Endothelial cell (in vitro differentiated cells): ENCODE results near the gene SMARCC1. TPM values are rescaled to one million over a fixed set of nuclear protein-coding genes. Genes with fewer than 3 reads are reported as not detected.

Experiments used
- DNase-seq: peaks from one replicate; pipeline ENCODE4 v3.0.0; 2021; ENCODE audit warnings: low spot score
- H3K27ac Mint-ChIP-seq: one replicate; pipeline ENCODE4 v1.8.0; 2021; ENCODE audit warnings: mixed read lengths, inconsistent platforms; ENCODE audit not compliant: unreplicated experiment
- H3K27me3 Mint-ChIP-seq: one replicate; pipeline ENCODE4 v1.8.0; 2021; ENCODE audit warnings: mild to moderate bottlenecking, moderate library complexity, mixed read lengths, inconsistent platforms; ENCODE audit not compliant: unreplicated experiment
- H3K36me3 Mint-ChIP-seq: one replicate; pipeline ENCODE4 v1.8.0; 2021; ENCODE audit warnings: mild to moderate bottlenecking, low read depth, mixed read lengths, inconsistent platforms; ENCODE audit not compliant: unreplicated experiment
- H3K4me1 Mint-ChIP-seq: one replicate; pipeline ENCODE4 v1.8.0; 2021; ENCODE audit warnings: mild to moderate bottlenecking, mixed read lengths, inconsistent platforms; ENCODE audit not compliant: unreplicated experiment
- H3K4me3 Mint-ChIP-seq: one replicate; pipeline ENCODE4 v1.8.0; 2021; ENCODE audit warnings: mild to moderate bottlenecking, mixed read lengths, inconsistent platforms; ENCODE audit not compliant: unreplicated experiment
- H3K9me3 Mint-ChIP-seq: one replicate; pipeline ENCODE4 v1.8.0; 2021; ENCODE audit warnings: mixed read lengths, inconsistent platforms; ENCODE audit not compliant: unreplicated experiment
- CTCF ChIP-seq: fragments of 200-600 bp; sonication (generic); IDR thresholded peaks from one replicate; pipeline ENCODE4 v1.5.0; 2021; ENCODE audit warnings: antibody characterized with exemption; ENCODE audit not compliant: unreplicated experiment
- total RNA-seq: library from RNA; stranded (reverse); fragmentation: NEBNext Ultra II Directional; extraction: Animal tissue kit (Norgen Biotek cat#: 25700); gene quantifications from one replicate; pipeline ENCODE4 v1.2.1, GENCODE V29; 2021; ENCODE audit not compliant: unreplicated experiment

SMARCC1 gene
- total RNA-seq, 1 donor from 2014 or later, result 138 TPM

- Mint-ChIP-seq H3K9me3 (no peaks in the 10 kb centered on the region), H3K36me3 (peaks cover 11% of the 10 kb centered on the region), H3K4me1 (peaks cover 21% of the 10 kb centered on the region), H3K4me3 (peak overlapping the region; percentile 99), H3K27me3 (peaks cover 17% of the 10 kb centered on the region), H3K27ac (peak overlapping the region; percentile 99)
- no peak for TF ChIP-seq CTCF
- no peak for DNase-seq
Measured at GRCh38 chr3:47782446-47783308, 984 bp upstream of the SMARCC1 start.

- peaks cover 17% of the 10 kb centered on the region for H3K27me3 Mint-ChIP-seq
- TF ChIP-seq CTCF, result no peak
- H3K4me3 Mint-ChIP-seq, result peak overlapping the region; percentile 99
- no peaks in the 10 kb centered on the region for H3K9me3 Mint-ChIP-seq
- H3K27ac Mint-ChIP-seq, result peak overlapping the region; percentile 98
- DNase-seq, result peak; percentile 65
- peaks cover 11% of the 10 kb centered on the region for H3K36me3 Mint-ChIP-seq
- peaks cover 21% of the 10 kb centered on the region for H3K4me1 Mint-ChIP-seq
Measured at GRCh38 chr3:47780741-47781684, 680 bp downstream of the SMARCC1 start.

GRCh38 chr3:47778746-47779145 is 2.9 kb downstream of the SMARCC1 start:
- Mint-ChIP-seq H3K27ac (no peak overlapping the region), H3K27me3 (peaks cover 17% of the 10 kb centered on the region), H3K4me3 (no peak overlapping the region), H3K4me1 (peaks cover 21% of the 10 kb centered on the region), H3K9me3 (no peaks in the 10 kb centered on the region), H3K36me3 (peaks cover 11% of the 10 kb centered on the region)
- TF ChIP-seq CTCF, result no peak
- no peak for DNase-seq

GRCh38 chr3:47772788-47773187 is 8.9 kb downstream of the SMARCC1 start:
- no peaks in the 10 kb centered on the region for H3K9me3 Mint-ChIP-seq
- no peaks in the 10 kb centered on the region for H3K4me1 Mint-ChIP-seq
- no peaks in the 10 kb centered on the region for H3K27me3 Mint-ChIP-seq
- no peak overlapping the region for H3K27ac Mint-ChIP-seq
- DNase-seq, result no peak
- peaks cover 13% of the 10 kb centered on the region for H3K36me3 Mint-ChIP-seq
- no peak for TF ChIP-seq CTCF
- H3K4me3 Mint-ChIP-seq, result no peak overlapping the region
